ENCODE data around the gene MGAT5B. TPM values are rescaled to one million over a fixed set of nuclear protein-coding genes. Genes with fewer than 3 reads are reported as not detected.

MGAT5B gene
- total RNA-seq, 1 experiment from 2014 or later: 4.4 TPM

DNA sequence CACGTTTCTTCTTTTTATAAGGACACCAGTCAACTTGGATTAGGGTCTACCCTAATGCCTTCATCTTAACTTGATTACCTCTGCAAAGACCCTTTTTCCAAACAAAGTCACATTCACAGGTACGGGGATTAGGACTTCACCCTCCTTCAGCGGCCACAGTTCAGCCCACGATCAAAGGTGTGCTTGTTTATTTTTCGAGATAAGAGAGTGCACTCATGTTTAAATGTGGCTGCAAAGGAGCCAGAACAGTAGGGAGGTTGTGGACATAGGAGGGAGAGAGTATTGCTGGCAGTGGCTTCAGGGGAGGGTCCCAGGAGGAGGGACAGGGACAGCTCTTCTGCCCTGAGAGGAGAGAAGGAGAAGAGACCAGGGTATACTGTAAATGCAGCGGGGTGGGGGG is 46.7 kb downstream of the MGAT5B start:
- no peaks in the 10 kb centered on the region for H4K20me1 ChIP-seq (ENCODE audit: insufficient read depth)
- H3K79me2 ChIP-seq (ENCODE audit: insufficient read depth, low read length): no peaks in the 10 kb centered on the region
- H3K4me2 ChIP-seq (ENCODE audit: low read length): no peak overlapping the region
- no peak overlapping the region for H3K4me3 ChIP-seq (replicated peaks in 1 of 2; ENCODE audit: low read depth in 1 of 2, low read length in 2 of 2)
- POLR2A ChIA-PET: no interaction called here
- no peak for DNase-seq (ENCODE audit: low read depth, low spot score)
- RAD21 ChIA-PET (ENCODE audit: low non-redundant PET in 1 of 2, low total read pairs in 2 of 2, uncharacterized antibody in 2 of 2, unreplicated experiment in 2 of 2): no interaction called here
- peaks cover 5% of the 10 kb centered on the region; the same call in 1 of the 2 replicates for H3K27me3 ChIP-seq (ENCODE audit: insufficient read depth, low read length)
- TF ChIP-seq ZFX (IDR thresholded peaks at IDR 0.05) (no peak), SP1 (IDR thresholded peaks at IDR 0.05; ENCODE audit: low read depth) (no peak), JUND (IDR thresholded peaks at IDR 0.05) (no peak), FOSL1 (IDR thresholded peaks at IDR 0.05; ENCODE audit: low read depth) (no peak), SIN3A (IDR thresholded peaks at IDR 0.05; ENCODE audit: low read depth) (no peak), SRF (IDR thresholded peaks at IDR 0.05; ENCODE audit: low read depth) (no peak), RAD21 (IDR thresholded peaks at IDR 0.05; ENCODE audit: low read depth) (no peak), YY1 (IDR thresholded peaks at IDR 0.05; ENCODE audit: extremely low read depth, insufficient replicate concordance, low read depth, low read length) (no peak)
- TF ChIP-seq, protein P1, sequence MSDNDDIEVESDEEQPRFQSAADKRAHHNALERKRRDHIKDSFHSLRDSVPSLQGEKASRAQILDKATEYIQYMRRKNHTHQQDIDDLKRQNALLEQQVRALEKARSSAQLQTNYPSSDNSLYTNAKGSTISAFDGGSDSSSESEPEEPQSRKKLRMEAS (IDR thresholded peaks at IDR 0.05): no peak
- TF ChIP-seq, protein P2, sequence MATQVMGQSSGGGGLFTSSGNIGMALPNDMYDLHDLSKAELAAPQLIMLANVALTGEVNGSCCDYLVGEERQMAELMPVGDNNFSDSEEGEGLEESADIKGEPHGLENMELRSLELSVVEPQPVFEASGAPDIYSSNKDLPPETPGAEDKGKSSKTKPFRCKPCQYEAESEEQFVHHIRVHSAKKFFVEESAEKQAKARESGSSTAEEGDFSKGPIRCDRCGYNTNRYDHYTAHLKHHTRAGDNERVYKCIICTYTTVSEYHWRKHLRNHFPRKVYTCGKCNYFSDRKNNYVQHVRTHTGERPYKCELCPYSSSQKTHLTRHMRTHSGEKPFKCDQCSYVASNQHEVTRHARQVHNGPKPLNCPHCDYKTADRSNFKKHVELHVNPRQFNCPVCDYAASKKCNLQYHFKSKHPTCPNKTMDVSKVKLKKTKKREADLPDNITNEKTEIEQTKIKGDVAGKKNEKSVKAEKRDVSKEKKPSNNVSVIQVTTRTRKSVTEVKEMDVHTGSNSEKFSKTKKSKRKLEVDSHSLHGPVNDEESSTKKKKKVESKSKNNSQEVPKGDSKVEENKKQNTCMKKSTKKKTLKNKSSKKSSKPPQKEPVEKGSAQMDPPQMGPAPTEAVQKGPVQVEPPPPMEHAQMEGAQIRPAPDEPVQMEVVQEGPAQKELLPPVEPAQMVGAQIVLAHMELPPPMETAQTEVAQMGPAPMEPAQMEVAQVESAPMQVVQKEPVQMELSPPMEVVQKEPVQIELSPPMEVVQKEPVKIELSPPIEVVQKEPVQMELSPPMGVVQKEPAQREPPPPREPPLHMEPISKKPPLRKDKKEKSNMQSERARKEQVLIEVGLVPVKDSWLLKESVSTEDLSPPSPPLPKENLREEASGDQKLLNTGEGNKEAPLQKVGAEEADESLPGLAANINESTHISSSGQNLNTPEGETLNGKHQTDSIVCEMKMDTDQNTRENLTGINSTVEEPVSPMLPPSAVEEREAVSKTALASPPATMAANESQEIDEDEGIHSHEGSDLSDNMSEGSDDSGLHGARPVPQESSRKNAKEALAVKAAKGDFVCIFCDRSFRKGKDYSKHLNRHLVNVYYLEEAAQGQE (IDR thresholded peaks at IDR 0.05; ENCODE audit: low read depth): no peak
- H3K9ac ChIP-seq (ENCODE audit: low read length): no peak overlapping the region
- H3K27ac ChIP-seq (ENCODE audit: low read depth, low read length): no peak overlapping the region
- CTCF ChIA-PET: no interaction called here
- H2AFZ ChIP-seq (ENCODE audit: low read depth, low read length, poor library complexity, severe bottlenecking): no peak overlapping the region
- ATAC-seq: no peak
- no peaks in the 10 kb centered on the region for H3K36me3 ChIP-seq (ENCODE audit: control insufficient read depth in 1 of 2, insufficient read depth in 2 of 2, low read length in 2 of 2)
- no peaks in the 10 kb centered on the region for H3K9me2 ChIP-seq (ENCODE audit: insufficient read depth)
- no peaks in the 10 kb centered on the region for H3K9me3 ChIP-seq (ENCODE audit: control insufficient read depth in 1 of 2, insufficient read depth in 1 of 2, low read depth in 1 of 2, low read length in 2 of 2)
- intact Hi-C loops (cut with micrococcal nuclease): no loop called here
- no TSS peak for BruUV-seq (replicated peaks)
- H3K4me1 ChIP-seq (ENCODE audit: control insufficient read depth in 1 of 2, insufficient read depth in 2 of 2, low read length in 2 of 2): no peaks in the 10 kb centered on the region
